Muscle of arm (tissue), 12 donors: ENCODE measurements around the gene PHLDA3. TPM values are rescaled to one million over a fixed set of nuclear protein-coding genes. Genes with fewer than 3 reads are reported as not detected.
"Not testable (repeated sequence)": the region's sequence is repeated elsewhere in the genome, so short reads cannot be mapped to it uniquely, and the experiment has no call there.

Source experiments
- DNase-seq: peaks from one replicate; pipeline ENCODE4 v3.0.0-alpha.2; 2013
- polyA plus RNA-seq, 12 donors: library from polyadenylated mRNA; unstranded; fragments of 120-200 nt; gene quantifications; one replicate each; pipeline ENCODE4 v1.2.1, GENCODE V29; 2013; ENCODE audit not compliant: insufficient read length in 12 of 12

The PHLDA3 gene
- polyA plus RNA-seq, 12 donors = 13.6 to 22.5 (median 16.8) TPM; not detected in 1

- no peak for DNase-seq
Measured at GRCh38 chr1:201489643-201490261, 20.8 kb upstream of the PHLDA3 start.

- DNase-seq = no peak
Measured at GRCh38 chr1:201488830-201489589, 20.0 kb upstream of the PHLDA3 start.

- no peak for DNase-seq
Measured at GRCh38 chr1:201487742-201488141, 18.8 kb upstream of the PHLDA3 start.

- DNase-seq = no peak
Measured at GRCh38 chr1:201486187-201486586, 17.2 kb upstream of the PHLDA3 start.

GRCh38 chr1:201485184-201485774 is 16.3 kb upstream of the PHLDA3 start:
- no peak for DNase-seq

GRCh38 chr1:201483373-201483949 is 14.5 kb upstream of the PHLDA3 start:
- no peak for DNase-seq

GRCh38 chr1:201482755-201483154 is 13.8 kb upstream of the PHLDA3 start:
- no peak for DNase-seq

GRCh38 chr1:201481761-201482493 is 12.9 kb upstream of the PHLDA3 start:
- peak; percentile 75 for DNase-seq

GRCh38 chr1:201481004-201481380 is 12.0 kb upstream of the PHLDA3 start:
- no peak for DNase-seq

GRCh38 chr1:201480231-201481003 is 11.4 kb upstream of the PHLDA3 start:
- no peak for DNase-seq

GRCh38 chr1:201479201-201479730 is 10.3 kb upstream of the PHLDA3 start:
- no peak for DNase-seq

GRCh38 chr1:201478666-201479065 is 9.7 kb upstream of the PHLDA3 start:
- not testable (repeated sequence) for DNase-seq

GRCh38 chr1:201476670-201477344 is 7.8 kb upstream of the PHLDA3 start:
- DNase-seq = no peak

GRCh38 chr1:201475915-201476669 is 7.1 kb upstream of the PHLDA3 start:
- no peak for DNase-seq

- DNase-seq = no peak
Measured at GRCh38 chr1:201475130-201475529, 6.1 kb upstream of the PHLDA3 start.

- DNase-seq = no peak
Measured at GRCh38 chr1:201473296-201473695, 4.3 kb upstream of the PHLDA3 start.

- DNase-seq = not testable (repeated sequence)
Measured at GRCh38 chr1:201472321-201472720, 3.3 kb upstream of the PHLDA3 start.

- no peak for DNase-seq
Measured at GRCh38 chr1:201471772-201472171, 2.8 kb upstream of the PHLDA3 start.

- no peak for DNase-seq
Measured at GRCh38 chr1:201470581-201470980, 1.6 kb upstream of the PHLDA3 start.

- DNase-seq = no peak
Measured at GRCh38 chr1:201469645-201470074, 672 bp upstream of the PHLDA3 start.
